ENCODE measurements around the gene UBQLN4.

Gene UBQLN4

DNA sequence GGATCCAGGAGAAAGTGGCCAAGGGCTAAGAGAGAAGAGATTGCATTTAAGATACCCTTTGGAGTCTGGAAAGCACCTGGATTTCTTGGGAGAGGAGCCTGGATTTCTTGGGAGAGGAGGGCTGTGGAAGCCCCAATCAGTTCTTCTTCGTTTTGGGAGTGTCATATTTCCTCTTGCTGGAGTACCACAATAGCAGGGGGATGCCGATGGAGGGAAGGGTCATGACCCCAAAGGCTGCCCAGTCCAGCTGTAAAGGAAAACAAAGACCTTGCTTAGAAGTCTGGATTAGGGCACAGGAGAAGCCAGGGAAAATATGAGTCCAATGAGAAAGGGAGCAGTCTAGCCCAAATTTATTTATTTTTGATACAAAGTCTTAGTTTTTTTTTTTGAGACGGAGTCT is 44.2 kb downstream of the UBQLN4 start:
- DNase-seq: no peak

DNA sequence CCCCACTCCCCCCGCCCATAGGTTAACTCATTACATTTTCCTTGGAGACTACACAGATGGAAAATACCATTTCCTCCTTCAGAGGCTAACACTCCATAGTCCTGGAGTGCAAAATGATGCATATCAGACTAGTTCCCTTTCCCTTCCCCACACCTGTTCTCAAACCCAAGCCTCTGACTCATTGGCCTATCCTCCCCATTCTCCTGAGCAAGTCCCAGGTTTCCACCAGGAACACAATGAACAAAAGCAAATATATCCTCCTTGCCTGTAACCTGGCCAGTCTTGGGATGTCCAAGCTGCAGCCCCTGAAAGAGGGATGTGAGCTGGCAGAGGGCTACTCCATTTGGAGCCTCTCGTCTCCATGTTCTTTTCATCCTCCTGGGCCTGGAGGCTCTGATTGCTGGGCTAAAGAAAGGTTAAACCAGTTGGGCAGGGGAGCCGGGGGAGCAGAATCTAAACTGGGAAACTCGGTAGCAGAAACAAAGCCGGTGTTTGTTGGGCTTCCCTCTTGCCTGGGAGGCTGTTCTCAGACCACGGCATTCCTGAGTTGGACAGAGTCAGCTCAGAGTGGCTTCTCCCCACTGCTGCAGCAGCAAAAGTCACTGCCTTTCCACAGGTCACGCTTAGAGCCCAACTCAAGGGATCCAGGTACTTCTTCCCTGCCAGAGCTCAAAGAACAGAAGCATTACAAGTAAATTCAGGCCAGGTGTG is 46.8 kb downstream of the UBQLN4 start:
- DNase-seq: no peak

GRCh38 chr1:156004843-156005584 is 48.6 kb downstream of the UBQLN4 start:
- no peak for DNase-seq

GRCh38 chr1:156003923-156004188 is 49.7 kb downstream of the UBQLN4 start:
- DNase-seq: no peak

- no peak for DNase-seq
Measured at GRCh38 chr1:156002188-156002911, 51.2 kb downstream of the UBQLN4 start.

- DNase-seq: no peak
Measured at GRCh38 chr1:156001662-156002171, 51.9 kb downstream of the UBQLN4 start.

- no peak for DNase-seq
Measured at GRCh38 chr1:156001021-156001661, 52.5 kb downstream of the UBQLN4 start.

- DNase-seq: no peak
Measured at GRCh38 chr1:155999964-156000363, 53.6 kb downstream of the UBQLN4 start.

GRCh38 chr1:155996166-155996565 is 57.4 kb downstream of the UBQLN4 start:
- DNase-seq: no peak

DNA sequence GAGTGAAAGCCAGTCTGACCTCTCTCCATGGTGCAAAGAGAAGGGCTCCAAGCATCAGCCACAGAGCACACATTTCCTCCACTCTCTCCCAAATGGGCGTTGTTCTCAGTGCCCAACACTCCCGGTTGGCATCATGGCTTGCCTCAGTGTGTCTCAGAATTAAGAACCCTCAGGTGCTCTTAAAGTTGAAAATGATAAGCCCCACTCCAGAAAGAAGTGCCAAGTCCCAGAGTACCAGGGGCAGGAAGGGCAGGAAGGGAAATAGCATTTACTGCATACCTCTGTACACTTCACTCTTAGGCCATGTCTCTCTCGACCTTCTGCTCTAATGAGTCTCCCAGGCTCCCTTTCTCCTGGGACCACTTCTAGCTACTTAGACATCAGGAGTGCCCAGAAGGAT is 60.0 kb downstream of the UBQLN4 start:
- DNase-seq: no peak

DNA sequence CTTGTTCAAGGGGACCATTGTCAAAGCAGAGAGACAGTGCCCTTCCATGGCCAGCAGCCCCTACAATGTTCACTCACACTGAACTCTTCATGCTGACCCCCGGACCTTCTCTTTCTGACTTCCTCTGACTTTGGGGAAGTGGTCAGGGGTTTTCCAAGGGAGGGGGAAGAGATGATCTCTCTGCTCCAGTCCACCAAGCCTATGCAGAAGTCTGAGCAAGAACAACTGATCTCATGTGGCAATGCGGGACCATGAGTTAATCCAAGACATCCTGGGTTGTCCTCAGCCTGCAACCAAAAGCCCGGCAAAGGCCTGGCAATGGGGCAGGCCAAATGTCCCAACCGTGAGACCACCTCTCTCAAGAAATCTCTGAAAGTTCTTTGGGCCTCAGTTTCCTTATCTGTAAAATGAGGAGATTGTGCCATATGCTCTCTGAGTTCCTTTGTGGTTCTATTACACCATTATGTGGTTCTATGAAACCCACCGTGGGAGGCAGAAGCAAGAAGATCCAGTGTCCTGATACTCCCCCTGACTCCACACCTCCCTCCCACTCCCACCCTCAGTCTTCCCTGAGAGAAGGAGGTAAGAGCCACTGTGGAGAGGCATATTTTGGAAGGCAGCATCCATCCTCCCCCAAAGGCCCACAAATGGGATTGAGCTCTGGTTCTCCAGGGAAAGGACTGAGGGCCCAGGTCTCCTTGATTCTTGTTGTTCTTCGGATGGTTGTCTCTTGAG is 63.4 kb downstream of the UBQLN4 start:
- no peak for DNase-seq

GRCh38 chr1:155989242-155990004 is 64.2 kb downstream of the UBQLN4 start:
- DNase-seq: peak; percentile 52

All from NCI-H146 (cell line).